ENCODE measurements around the gene SH3BGRL. TPM values are rescaled to one million over a fixed set of nuclear protein-coding genes. Genes with fewer than 3 reads are reported as not detected.

The SH3BGRL gene
- total RNA-seq, 1 experiment from 2014 or later, result 32.4 TPM

DNA sequence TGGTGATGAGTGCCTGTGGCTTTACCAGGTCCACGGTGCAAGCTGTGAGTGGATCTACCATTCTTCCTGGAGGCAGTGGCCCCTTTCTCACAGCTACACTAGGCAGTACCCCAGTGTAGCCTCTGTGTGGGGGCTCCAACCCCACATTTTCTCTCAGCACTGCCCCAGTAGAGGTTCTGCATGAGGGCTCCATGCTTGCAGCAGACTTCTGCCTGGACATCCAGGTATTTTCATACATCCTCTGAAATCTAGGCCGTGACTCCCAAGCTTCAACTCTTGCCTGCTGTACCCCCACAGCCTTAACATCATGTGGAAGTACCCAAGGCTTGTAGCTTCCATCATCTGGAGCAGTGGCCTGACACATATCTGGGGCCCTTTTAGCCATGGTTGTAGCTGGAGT is 90.1 kb downstream of the SH3BGRL start:
- ChIA-PET RAD21 (ENCODE audit: low non-redundant PET in 1 of 2, low total read pairs in 2 of 2, uncharacterized antibody in 2 of 2, unreplicated experiment in 2 of 2) (no interaction called here), CTCF (no interaction called here), POLR2A (no interaction called here)
- TF ChIP-seq ZBTB33 (IDR thresholded peaks at IDR 0.05; ENCODE audit: extremely low read depth, insufficient replicate concordance, low read length) (no peak), CBX3 (IDR thresholded peaks at IDR 0.05; ENCODE audit: low read depth) (no peak), CEBPB (IDR thresholded peaks at IDR 0.05; ENCODE audit: low read depth) (no peak), REST (IDR thresholded peaks at IDR 0.05; ENCODE audit: low read depth) (no peak), TCF7L2 (IDR thresholded peaks at IDR 0.05; ENCODE audit: borderline replicate concordance, extremely low read depth, insufficient read depth, insufficient read length) (no peak), EZH2 (IDR thresholded peaks at IDR 0.05) (no peak), YY1 (IDR thresholded peaks at IDR 0.05; ENCODE audit: extremely low read depth, insufficient replicate concordance, low read depth, low read length) (no peak), ZNF274 (IDR thresholded peaks at IDR 0.05; ENCODE audit: low read depth, low read length) (no peak), SIN3A (IDR thresholded peaks at IDR 0.05; ENCODE audit: low read depth) (no peak), JUND (IDR thresholded peaks at IDR 0.05) (no peak), EZH2phosphoT487 (IDR thresholded peaks at IDR 0.05; ENCODE audit: borderline replicate concordance) (no peak), EGR1 (IDR thresholded peaks at IDR 0.05; ENCODE audit: low read depth) (no peak)
- TF ChIP-seq, protein P1, sequence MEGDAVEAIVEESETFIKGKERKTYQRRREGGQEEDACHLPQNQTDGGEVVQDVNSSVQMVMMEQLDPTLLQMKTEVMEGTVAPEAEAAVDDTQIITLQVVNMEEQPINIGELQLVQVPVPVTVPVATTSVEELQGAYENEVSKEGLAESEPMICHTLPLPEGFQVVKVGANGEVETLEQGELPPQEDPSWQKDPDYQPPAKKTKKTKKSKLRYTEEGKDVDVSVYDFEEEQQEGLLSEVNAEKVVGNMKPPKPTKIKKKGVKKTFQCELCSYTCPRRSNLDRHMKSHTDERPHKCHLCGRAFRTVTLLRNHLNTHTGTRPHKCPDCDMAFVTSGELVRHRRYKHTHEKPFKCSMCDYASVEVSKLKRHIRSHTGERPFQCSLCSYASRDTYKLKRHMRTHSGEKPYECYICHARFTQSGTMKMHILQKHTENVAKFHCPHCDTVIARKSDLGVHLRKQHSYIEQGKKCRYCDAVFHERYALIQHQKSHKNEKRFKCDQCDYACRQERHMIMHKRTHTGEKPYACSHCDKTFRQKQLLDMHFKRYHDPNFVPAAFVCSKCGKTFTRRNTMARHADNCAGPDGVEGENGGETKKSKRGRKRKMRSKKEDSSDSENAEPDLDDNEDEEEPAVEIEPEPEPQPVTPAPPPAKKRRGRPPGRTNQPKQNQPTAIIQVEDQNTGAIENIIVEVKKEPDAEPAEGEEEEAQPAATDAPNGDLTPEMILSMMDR (IDR thresholded peaks at IDR 0.05 in 2 of 3, conservative IDR thresholded peaks at IDR 0.05 in 1 of 3; ENCODE audit: borderline replicate concordance in 1 of 3, insufficient read depth in 1 of 3, low read depth in 2 of 3, low read length in 2 of 3), result no peak
- H3K36me3 ChIP-seq (ENCODE audit: control insufficient read depth in 1 of 2, insufficient read depth in 2 of 2, low read length in 2 of 2), result no peaks in the 10 kb centered on the region
- ATAC-seq (no peak), DNase-seq (ENCODE audit: low read depth, low spot score) (no peak)
- H3K9ac ChIP-seq (ENCODE audit: low read length), result no peak overlapping the region
- H3K4me1 ChIP-seq (ENCODE audit: control insufficient read depth in 1 of 2, insufficient read depth in 2 of 2, low read length in 2 of 2), result no peaks in the 10 kb centered on the region
- no peaks in the 10 kb centered on the region for H3K9me2 ChIP-seq (ENCODE audit: insufficient read depth)
- H3K4me3 ChIP-seq (replicated peaks in 1 of 2; ENCODE audit: low read depth in 1 of 2, low read length in 2 of 2), result no peak overlapping the region
- no peak overlapping the region for H2AFZ ChIP-seq (ENCODE audit: low read depth, low read length, poor library complexity, severe bottlenecking)
- H3K9me3 ChIP-seq (ENCODE audit: control insufficient read depth in 1 of 2, insufficient read depth in 1 of 2, low read depth in 1 of 2, low read length in 2 of 2), result no peaks in the 10 kb centered on the region
- H3K27ac ChIP-seq (ENCODE audit: low read depth, low read length), result no peak overlapping the region
- H4K20me1 ChIP-seq (ENCODE audit: insufficient read depth), result no peaks in the 10 kb centered on the region
- H3K27me3 ChIP-seq (ENCODE audit: insufficient read depth, low read length), result no peaks in the 10 kb centered on the region
- BruUV-seq (replicated peaks), result no TSS peak
- H3K79me2 ChIP-seq (ENCODE audit: insufficient read depth, low read length), result no peaks in the 10 kb centered on the region
- H3K4me2 ChIP-seq (ENCODE audit: low read length), result no peak overlapping the region
- intact Hi-C loops (cut with micrococcal nuclease), result no loop called here
